Tibial nerve (tissue), 4 donors: ENCODE data around the gene SMO. TPM values are rescaled to one million over a fixed set of nuclear protein-coding genes. Genes with fewer than 3 reads are reported as not detected.
"Not testable (repeated sequence)": the region's sequence is repeated elsewhere in the genome, so short reads cannot be mapped to it uniquely, and the experiment has no call there.

ENCODE experiments used
- DNase-seq, 2 donors: peaks; one replicate each; pipeline ENCODE4 v3.0.0-alpha.2; 2019; ENCODE audit warnings: low spot score in 2 of 2
- H3K27ac ChIP-seq, 4 donors: fragments of 200-600 bp; sonication (generic) in 3 of 4; one replicate each; pipeline ENCODE4 v1.5.1; 2017 to 2019; ENCODE audit warnings: mild to moderate bottlenecking in 1 of 4
- H3K27me3 ChIP-seq, 2 donors: fragments of 200-600 bp; sonication (generic) in 1 of 2; one replicate each; pipeline versions ENCODE4 v1.5.1 to v1.6.0; 2017 to 2019
- H3K36me3 ChIP-seq, 3 donors: fragments of 200-600 bp; sonication (generic); one replicate each; pipeline ENCODE4 v1.5.1; 2018 to 2019
- H3K4me1 ChIP-seq, 4 donors: fragments of 200-600 bp; sonication (generic) in 3 of 4; one replicate each; pipeline ENCODE4 v1.5.1; 2017 to 2019
- H3K4me3 ChIP-seq, 4 donors: fragments of 200-600 bp; sonication (generic) in 3 of 4; one replicate each; pipeline ENCODE4 v1.5.1; 2017 to 2019; ENCODE audit warnings: mild to moderate bottlenecking in 1 of 4, moderate library complexity in 1 of 4
- H3K9me3 ChIP-seq, 4 donors: fragments of 200-600 bp; sonication (generic) in 3 of 4; one replicate each; pipeline ENCODE4 v1.5.1; 2017 to 2019
- EP300 ChIP-seq, 2 donors: sonication (generic); formaldehyde crosslinking; IDR thresholded peaks; one replicate each; pipeline ENCODE4 v1.6.1; 2017; ENCODE audit warnings: antibody characterized with exemption in 2 of 2, mild to moderate bottlenecking in 1 of 2
- POLR2A ChIP-seq, 2 donors: fragments of 450-650 bp; IDR thresholded peaks; one replicate each; pipeline ENCODE4 v1.6.1; 2017; ENCODE audit warnings: antibody characterized with exemption in 2 of 2, mild to moderate bottlenecking in 2 of 2, moderate library complexity in 2 of 2
- WGBS, 2 donors: methylation state at CpG; one replicate each; pipeline ENCODE4 v1.1.5; 2018; 5-methylcytosine and 5-hydroxymethylcytosine counted together
- total RNA-seq, 4 donors: library from RNA; depleted of rRNA; stranded (reverse); fragments of >200 nt; gene quantifications; one replicate each; pipeline ENCODE4 v1.1.0, GENCODE V29; 2016
- TF ChIP-seq, protein P1 (sequence below), 5 experiments: fragments of 200-600 bp in 3 of 5; fragments of 450-650 bp in 2 of 5; sonication (generic) in 3 of 5; IDR thresholded peaks; one replicate each; pipeline ENCODE4 v1.5.1; 2016 to 2019; ENCODE audit warnings: antibody characterized with exemption in 5 of 5, mild to moderate bottlenecking in 3 of 5, moderate library complexity in 2 of 5

SMO gene
- total RNA-seq, 4 donors from 2014 or later, result 26.4 to 65.7 (median 51.5) TPM

DNA sequence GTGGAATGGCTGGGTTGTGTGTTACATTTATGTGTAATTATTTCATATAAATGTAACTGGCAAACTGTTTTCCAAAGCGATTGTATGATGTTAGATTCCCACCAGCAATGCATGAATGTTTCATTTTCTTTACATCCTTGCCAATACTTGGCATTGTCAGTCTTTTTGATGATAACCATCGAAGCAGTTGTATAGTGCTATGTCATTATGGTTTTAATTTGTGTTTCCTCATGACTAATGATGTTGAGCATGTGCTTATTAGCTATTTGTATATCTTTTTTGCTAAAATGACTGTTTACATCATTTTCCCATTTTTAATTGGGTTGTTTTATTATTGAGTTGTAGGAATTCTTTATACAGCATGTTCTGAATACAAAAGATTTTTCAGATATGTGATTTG is 58.7 kb downstream of the SMO start:
- DNase-seq, result no peak
- no peaks in the 10 kb centered on the region for H3K27me3 ChIP-seq
- no peaks in the 10 kb centered on the region for H3K9me3 ChIP-seq
- peaks cover 0 to under 1% (median 0%) of the 10 kb centered on the region in 4 donors for H3K4me1 ChIP-seq
- H3K36me3 ChIP-seq, result no peaks in the 10 kb centered on the region
- WGBS, 2 donors, result 69 to 72% methylated on average over 2 of the region's 2 CpGs
- H3K27ac ChIP-seq, result no peak overlapping the region
- no peak for TF ChIP-seq POLR2A (IDR thresholded peaks at IDR 0.05)
- TF ChIP-seq EP300 (IDR thresholded peaks at IDR 0.05), result no peak
- TF ChIP-seq, protein P1, sequence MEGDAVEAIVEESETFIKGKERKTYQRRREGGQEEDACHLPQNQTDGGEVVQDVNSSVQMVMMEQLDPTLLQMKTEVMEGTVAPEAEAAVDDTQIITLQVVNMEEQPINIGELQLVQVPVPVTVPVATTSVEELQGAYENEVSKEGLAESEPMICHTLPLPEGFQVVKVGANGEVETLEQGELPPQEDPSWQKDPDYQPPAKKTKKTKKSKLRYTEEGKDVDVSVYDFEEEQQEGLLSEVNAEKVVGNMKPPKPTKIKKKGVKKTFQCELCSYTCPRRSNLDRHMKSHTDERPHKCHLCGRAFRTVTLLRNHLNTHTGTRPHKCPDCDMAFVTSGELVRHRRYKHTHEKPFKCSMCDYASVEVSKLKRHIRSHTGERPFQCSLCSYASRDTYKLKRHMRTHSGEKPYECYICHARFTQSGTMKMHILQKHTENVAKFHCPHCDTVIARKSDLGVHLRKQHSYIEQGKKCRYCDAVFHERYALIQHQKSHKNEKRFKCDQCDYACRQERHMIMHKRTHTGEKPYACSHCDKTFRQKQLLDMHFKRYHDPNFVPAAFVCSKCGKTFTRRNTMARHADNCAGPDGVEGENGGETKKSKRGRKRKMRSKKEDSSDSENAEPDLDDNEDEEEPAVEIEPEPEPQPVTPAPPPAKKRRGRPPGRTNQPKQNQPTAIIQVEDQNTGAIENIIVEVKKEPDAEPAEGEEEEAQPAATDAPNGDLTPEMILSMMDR (IDR thresholded peaks at IDR 0.05), result no peak
- no peak overlapping the region for H3K4me3 ChIP-seq

DNA sequence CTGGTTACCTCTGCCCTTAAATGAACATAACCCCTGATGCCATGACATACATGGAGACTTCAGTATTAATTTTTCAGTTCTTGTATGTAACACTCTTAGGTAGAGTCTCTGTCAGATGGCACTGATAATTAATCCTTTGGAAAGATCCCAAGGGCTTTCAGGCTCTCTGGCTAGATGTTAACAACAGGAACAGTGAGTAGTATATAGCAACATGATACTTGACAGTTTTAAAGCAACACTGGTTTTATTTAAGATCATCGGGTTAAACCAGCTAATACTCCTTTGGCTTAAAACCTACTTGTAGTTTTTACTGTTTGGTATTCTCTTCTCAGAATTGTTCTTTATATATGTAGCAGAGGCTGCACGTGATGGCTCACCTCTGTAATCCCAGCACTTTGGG is 63.7 kb downstream of the SMO start:
- Histone ChIP-seq H3K9me3 (no peaks in the 10 kb centered on the region), H3K4me3 (no peak overlapping the region), H3K4me1 (peaks cover 0 to 4% (median 0%) of the 10 kb centered on the region in 4 donors), H3K27ac (no peak overlapping the region), H3K27me3 (no peaks in the 10 kb centered on the region), H3K36me3 (no peaks in the 10 kb centered on the region)
- TF ChIP-seq EP300 (IDR thresholded peaks at IDR 0.05) (no peak), POLR2A (IDR thresholded peaks at IDR 0.05) (no peak)
- TF ChIP-seq, protein P1 (IDR thresholded peaks at IDR 0.05), result no peak
- DNase-seq, result no peak
- 78 to 81% methylated on average over 2 of the region's 2 CpGs for WGBS, 2 donors

DNA sequence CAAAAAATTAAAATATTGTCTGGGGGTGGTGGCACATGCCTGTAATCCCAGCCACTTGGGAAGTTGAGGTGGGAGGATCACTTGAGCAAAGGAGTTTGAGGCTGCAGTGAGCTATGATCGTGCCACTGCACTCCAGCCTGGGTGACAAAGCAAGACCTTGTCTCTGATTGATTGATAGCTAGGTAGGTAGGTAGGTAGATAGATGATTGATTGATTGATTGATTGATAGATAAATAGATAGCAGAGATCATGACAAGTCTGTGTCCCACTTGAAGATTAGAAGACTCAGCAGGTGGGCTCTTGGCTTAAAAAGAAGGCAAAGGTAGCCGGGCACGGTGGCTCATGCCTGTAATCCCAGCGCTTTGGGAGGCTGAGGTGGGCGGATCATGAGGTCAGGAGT is 64.2 kb downstream of the SMO start:
- WGBS, 2 donors, result 92 to 93% methylated on average over 5 of the region's 5 CpGs
- not testable (repeated sequence) for H3K27ac ChIP-seq, H3K36me3 ChIP-seq, H3K27me3 ChIP-seq, DNase-seq, H3K4me1 ChIP-seq, H3K9me3 ChIP-seq, H3K4me3 ChIP-seq

DNA sequence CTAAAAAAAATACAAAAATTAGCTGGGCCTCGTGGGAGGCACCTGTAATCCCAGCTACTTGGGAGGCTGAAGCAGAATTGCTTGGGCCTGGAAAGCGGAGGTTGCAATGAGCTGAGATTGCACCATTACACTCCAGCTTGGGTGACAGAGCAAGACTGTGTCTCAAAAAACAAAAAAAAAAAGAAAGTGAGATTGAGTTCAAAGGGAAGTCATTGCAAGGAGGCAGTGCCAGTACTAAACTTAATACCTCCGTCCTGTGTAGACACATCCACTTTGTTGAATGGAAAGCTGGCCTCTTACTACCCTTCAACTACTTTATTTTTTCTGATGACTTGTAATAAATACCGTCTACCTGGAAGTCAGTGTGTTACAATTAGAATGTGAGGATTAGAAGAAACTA is 67.4 kb downstream of the SMO start:
- H3K9me3 ChIP-seq, result no peaks in the 10 kb centered on the region
- no peak overlapping the region for H3K27ac ChIP-seq
- DNase-seq, result no peak
- H3K4me1 ChIP-seq, result peaks cover 0 to 18% (median 6%) of the 10 kb centered on the region in 4 donors
- no peaks in the 10 kb centered on the region for H3K36me3 ChIP-seq
- TF ChIP-seq, protein P1 (IDR thresholded peaks at IDR 0.05), result no peak
- no peak for TF ChIP-seq POLR2A (IDR thresholded peaks at IDR 0.05)
- TF ChIP-seq EP300 (IDR thresholded peaks at IDR 0.05), result no peak
- H3K27me3 ChIP-seq, result no peaks in the 10 kb centered on the region
- 88 to 93% methylated on average over 4 of the region's 4 CpGs for WGBS, 2 donors
- no peak overlapping the region for H3K4me3 ChIP-seq

DNA sequence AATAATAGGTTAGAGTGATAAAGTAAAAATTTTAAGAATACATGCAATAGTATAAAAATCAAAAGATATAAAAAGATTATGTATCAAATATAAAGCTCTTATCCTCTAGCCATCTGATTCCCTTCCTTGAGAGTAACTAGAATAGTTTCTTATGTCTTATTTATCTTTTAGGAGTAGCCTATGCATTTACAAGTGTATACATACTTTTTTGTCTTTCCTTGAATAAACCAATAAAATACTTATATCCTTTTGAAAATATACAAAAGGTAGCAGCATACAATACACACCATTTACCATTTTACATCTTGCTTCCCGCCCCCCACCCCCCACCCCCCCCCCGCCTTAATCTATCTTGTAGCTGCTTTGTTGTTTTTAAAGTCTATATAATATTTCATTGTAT is 67.8 kb downstream of the SMO start:
- no peak for DNase-seq
- H3K9me3 ChIP-seq, result no peaks in the 10 kb centered on the region
- peaks cover 0 to 18% (median 6%) of the 10 kb centered on the region in 4 donors for H3K4me1 ChIP-seq
- 96% methylated on average over 2 of the region's 2 CpGs for WGBS, 2 donors
- H3K36me3 ChIP-seq, result no peaks in the 10 kb centered on the region
- TF ChIP-seq, protein P1 (IDR thresholded peaks at IDR 0.05), result no peak
- TF ChIP-seq EP300 (IDR thresholded peaks at IDR 0.05) (no peak), POLR2A (IDR thresholded peaks at IDR 0.05) (no peak)
- H3K27me3 ChIP-seq, result no peaks in the 10 kb centered on the region
- H3K4me3 ChIP-seq, result no peak overlapping the region
- H3K27ac ChIP-seq, result no peak overlapping the region

DNA sequence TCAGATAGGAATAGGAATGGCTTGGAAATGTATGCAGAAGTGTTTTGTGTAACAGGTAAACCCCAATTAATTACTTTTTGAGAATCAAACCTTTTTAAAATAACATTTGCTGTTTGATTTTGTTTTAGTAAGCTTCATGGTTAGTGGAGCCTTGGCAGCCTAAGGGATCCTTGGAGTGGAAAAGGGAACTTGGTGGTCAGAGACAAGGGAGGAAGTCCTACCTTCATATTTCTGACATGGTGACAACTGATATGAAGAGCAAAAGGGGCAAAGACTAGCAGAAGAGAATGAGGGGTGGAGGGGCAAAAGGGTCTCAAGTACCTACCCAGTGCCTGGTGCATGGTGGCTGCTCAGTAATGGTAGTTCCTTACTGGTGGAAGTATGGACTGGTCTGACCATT is 68.7 kb downstream of the SMO start:
- Histone ChIP-seq H3K27ac (no peak overlapping the region), H3K4me1 (peaks cover 0 to 17% (median 6%) of the 10 kb centered on the region in 4 donors), H3K36me3 (no peaks in the 10 kb centered on the region), H3K9me3 (no peaks in the 10 kb centered on the region), H3K27me3 (no peaks in the 10 kb centered on the region), H3K4me3 (no peak overlapping the region)
- TF ChIP-seq EP300 (IDR thresholded peaks at IDR 0.05), result no peak
- TF ChIP-seq POLR2A (IDR thresholded peaks at IDR 0.05), result no peak
- TF ChIP-seq, protein P1 (IDR thresholded peaks at IDR 0.05), result no peak
- no peak for DNase-seq
